Kidney epithelial cell (primary cell): Measurements from ENCODE around the gene CHRNA4. TPM values are rescaled to one million over a fixed set of nuclear protein-coding genes. Genes with fewer than 3 reads are reported as not detected.

Experiments
- DNase-seq: peaks from one replicate; pipeline ENCODE4 v3.0.0-alpha.2; 2010; ENCODE audit warnings: low read depth
- H3K27me3 ChIP-seq: 2 replicates; pipeline ENCODE4 v1.6.0; 2011; ENCODE audit warnings: low read length; ENCODE audit not compliant: control insufficient read depth, insufficient read depth
- H3K36me3 ChIP-seq: 2 replicates; pipeline ENCODE4 v1.5.1; 2011; ENCODE audit warnings: low read length; ENCODE audit not compliant: control insufficient read depth, insufficient read depth
- H3K4me3 ChIP-seq: 2 replicates; pipeline ENCODE4 v1.5.1; 2011; ENCODE audit warnings: low read depth, mild to moderate bottlenecking, control low read depth, low read length
- CTCF ChIP-seq: IDR thresholded peaks from 2 replicates; pipeline ENCODE4 v1.5.1; 2011; ENCODE audit warnings: mild to moderate bottlenecking, moderate library complexity, low read length, control low read depth, inconsistent platforms; ENCODE audit not compliant: insufficient read depth, poor library complexity, severe bottlenecking
- total RNA-seq: library from RNA; depleted of rRNA; stranded (reverse); fragments of >200 nt; gene quantifications from 2 replicates; pipeline ENCODE4 v1.2.3, GENCODE V29; 2015

Gene CHRNA4
- total RNA-seq, 1 donor from 2014 or later = not detected

DNA sequence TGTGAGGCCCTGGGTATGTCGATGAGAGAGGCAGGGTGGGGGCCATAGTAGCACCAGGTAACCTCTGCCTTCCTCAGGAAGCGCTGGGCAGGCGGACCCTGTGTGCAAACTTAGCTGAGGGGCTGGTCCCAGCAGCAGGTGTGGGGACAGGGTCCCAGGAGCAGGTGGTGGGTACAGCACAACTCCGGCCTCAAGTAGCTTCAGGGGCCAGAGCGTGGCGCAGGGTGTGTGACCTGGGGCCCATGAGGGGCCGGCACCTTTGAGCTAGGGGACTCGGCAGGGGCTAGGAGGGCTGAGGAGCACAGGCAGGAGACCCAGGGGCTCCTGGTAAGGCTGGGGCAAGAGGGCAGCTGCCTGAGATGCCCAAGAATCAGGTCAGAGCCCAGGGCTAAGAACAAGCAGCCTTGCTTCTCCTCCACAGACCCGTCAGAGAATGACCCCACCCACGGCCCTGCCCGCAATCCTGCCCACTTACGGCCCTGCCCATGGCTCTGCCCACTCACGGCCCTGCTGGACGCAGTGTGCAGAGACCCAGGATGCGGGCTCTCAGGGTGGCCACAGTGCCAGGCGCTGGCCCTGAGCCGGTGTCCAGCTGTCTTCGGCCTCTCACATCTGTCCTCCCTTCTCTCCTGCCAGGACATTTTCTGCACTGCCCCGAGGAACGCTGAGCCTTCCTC, 30.9 kb downstream of the CHRNA4 start:
- H3K36me3 ChIP-seq = no peaks in the 10 kb centered on the region
- H3K27me3 ChIP-seq = peaks cover 7% of the 10 kb centered on the region
- H3K4me3 ChIP-seq = no peak overlapping the region
- TF ChIP-seq CTCF = no peak
- DNase-seq = no peak

GRCh38 chr20:63329331-63330083, 31.6 kb downstream of the CHRNA4 start:
- no peak for TF ChIP-seq CTCF
- no peak for DNase-seq
- Histone ChIP-seq H3K36me3 (no peaks in the 10 kb centered on the region), H3K27me3 (peaks cover 7% of the 10 kb centered on the region), H3K4me3 (no peak overlapping the region)

DNA sequence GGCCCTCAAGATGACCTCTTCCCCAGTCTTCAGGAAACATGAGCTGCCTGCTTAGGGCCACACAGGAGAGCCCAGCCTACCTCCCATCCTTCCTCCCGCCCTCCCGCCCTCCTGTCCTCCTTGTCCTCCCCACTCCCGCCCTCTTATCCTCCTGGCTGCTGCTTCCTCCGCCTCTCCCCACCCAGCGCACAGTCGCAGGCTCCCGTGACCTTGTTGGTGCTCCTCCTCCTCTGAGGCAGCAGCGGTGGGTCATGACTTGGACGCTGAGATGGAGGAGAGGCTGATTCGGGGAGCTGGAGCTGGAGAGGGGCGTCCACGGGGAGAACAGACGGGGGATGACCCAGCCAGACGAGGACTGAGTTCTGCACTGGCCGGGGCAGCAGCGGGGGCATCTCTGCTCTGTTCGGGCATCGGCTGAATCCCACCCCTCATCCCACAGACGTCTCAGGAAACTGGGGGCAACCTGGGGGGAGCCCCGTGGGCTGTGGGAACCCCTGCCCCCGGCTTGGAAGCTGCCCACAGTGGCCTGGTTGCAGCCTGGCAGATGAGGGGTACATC, 32.4 kb downstream of the CHRNA4 start:
- Histone ChIP-seq H3K36me3 (no peaks in the 10 kb centered on the region), H3K4me3 (no peak overlapping the region), H3K27me3 (peaks cover 7% of the 10 kb centered on the region)
- DNase-seq = no peak
- no peak for TF ChIP-seq CTCF

DNA sequence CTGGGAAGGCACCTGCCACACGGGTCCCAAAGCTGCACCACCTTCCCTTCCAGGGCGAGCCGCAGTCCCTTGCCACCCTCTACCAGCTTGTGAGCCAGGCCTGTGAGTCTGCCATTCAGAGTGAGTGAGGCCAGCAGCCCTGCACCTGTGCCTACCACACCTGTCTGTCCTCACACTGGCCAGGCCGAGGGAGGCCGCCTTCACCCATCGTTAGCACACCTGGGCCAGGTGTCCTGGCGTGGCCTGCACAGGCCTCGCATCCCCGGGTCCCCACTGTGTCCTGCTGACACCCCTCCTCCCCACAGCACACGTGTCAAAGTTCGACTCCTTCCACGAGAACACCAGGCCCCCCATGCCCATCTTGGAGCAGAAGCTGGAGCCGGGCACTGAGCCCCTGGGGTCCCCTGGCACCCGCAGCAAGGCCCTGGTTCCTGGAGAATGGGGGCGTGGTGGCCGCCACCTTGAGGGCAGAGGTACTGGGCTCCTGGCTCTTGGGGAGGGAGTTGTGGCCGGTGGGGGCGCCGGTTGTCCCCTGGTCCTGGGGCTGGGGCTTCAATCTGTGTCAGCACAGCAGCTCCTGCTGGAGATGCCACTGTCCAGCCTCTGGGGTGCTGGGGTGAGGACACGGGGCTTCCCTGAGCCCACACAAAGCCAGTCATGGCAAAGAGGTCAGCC, 33.0 kb downstream of the CHRNA4 start:
- TF ChIP-seq CTCF = no peak
- no peak for DNase-seq
- Histone ChIP-seq H3K27me3 (peaks cover 3% of the 10 kb centered on the region), H3K36me3 (no peaks in the 10 kb centered on the region), H3K4me3 (no peak overlapping the region)

GRCh38 chr20:63327231-63327745, 33.9 kb downstream of the CHRNA4 start:
- Histone ChIP-seq H3K27me3 (peaks cover 10% of the 10 kb centered on the region), H3K36me3 (no peaks in the 10 kb centered on the region), H3K4me3 (no peak overlapping the region)
- no peak for DNase-seq
- no peak for TF ChIP-seq CTCF
